Stimulated activated naive B cell treated with anti-CD40 and anti-IgM and Interleukin-4, amounts not matched to agents 10 μg/mL and 1 μg/mL and 100 μg/mL, for 72 hours (primary cell): ENCODE results near the gene KRT79.

ENCODE experiments used
- ATAC-seq, 2 donors: fragments of 150-1000 bp; cut with Tn5 transposase; replicated peaks; 2 replicates each; pipeline ENCODE4 v1.10.0; 2021; ENCODE audit warnings: moderate library complexity in 1 of 2
- DNase-seq: peaks from one replicate; pipeline ENCODE4 v3.0.0; 2021
- H3K27ac Mint-ChIP-seq: one replicate; pipeline ENCODE4 v1.8.0; 2022; ENCODE audit warnings: mild to moderate bottlenecking, mixed read lengths
- H3K27me3 Mint-ChIP-seq, 2 donors: one replicate each; pipeline ENCODE4 v1.8.0; 2022; ENCODE audit warnings: mixed read lengths in 2 of 2
- H3K36me3 Mint-ChIP-seq, 2 donors: one replicate each; pipeline ENCODE4 v1.8.0; 2022; ENCODE audit warnings: mixed read lengths in 2 of 2, mild to moderate bottlenecking in 1 of 2
- H3K4me1 Mint-ChIP-seq, 2 donors: one replicate each; pipeline ENCODE4 v1.8.0; 2022; ENCODE audit warnings: mixed read lengths in 2 of 2, mild to moderate bottlenecking in 1 of 2
- H3K4me3 Mint-ChIP-seq, 2 donors: one replicate each; pipeline ENCODE4 v1.8.0; 2022; ENCODE audit warnings: mild to moderate bottlenecking in 2 of 2, mixed read lengths in 2 of 2, moderate library complexity in 1 of 2
- H3K9me3 Mint-ChIP-seq, 2 donors: one replicate each; pipeline ENCODE4 v1.8.0; 2022; ENCODE audit warnings: mixed read lengths in 2 of 2, mild to moderate bottlenecking in 1 of 2

KRT79 gene

GRCh38 chr12:52834727-52835001 lies 553 bp upstream of the KRT79 start:
- ATAC-seq: no peak
- Mint-ChIP-seq H3K9me3 (no peaks in the 10 kb centered on the region), H3K4me1 (no peaks in the 10 kb centered on the region), H3K27me3 (peaks cover 39 to 46% of the 10 kb centered on the region in 2 donors), H3K36me3 (no peaks in the 10 kb centered on the region), H3K4me3 (no peak overlapping the region), H3K27ac (no peak overlapping the region)
- no peak for DNase-seq

GRCh38 chr12:52832985-52833905 lies 866 bp downstream of the KRT79 start:
- Mint-ChIP-seq H3K36me3 (no peaks in the 10 kb centered on the region), H3K9me3 (no peaks in the 10 kb centered on the region), H3K4me1 (no peaks in the 10 kb centered on the region), H3K27ac (no peak overlapping the region), H3K4me3 (no peak overlapping the region), H3K27me3 (peaks cover 30 to 32% of the 10 kb centered on the region in 2 donors)
- ATAC-seq (no peak), DNase-seq (no peak)

- Mint-ChIP-seq H3K27ac (no peak overlapping the region), H3K36me3 (no peaks in the 10 kb centered on the region), H3K9me3 (no peaks in the 10 kb centered on the region), H3K4me1 (no peaks in the 10 kb centered on the region), H3K27me3 (peaks cover 27 to 31% of the 10 kb centered on the region in 2 donors), H3K4me3 (no peak overlapping the region)
- no peak for ATAC-seq
- no peak for DNase-seq
These were observed 1.7 kb downstream of the KRT79 start for GRCh38 chr12:52832451-52832850.

GRCh38 chr12:52831251-52831650 lies 2.9 kb downstream of the KRT79 start:
- Mint-ChIP-seq H3K4me1 (no peaks in the 10 kb centered on the region), H3K27ac (no peak overlapping the region), H3K27me3 (peaks cover 24 to 30% of the 10 kb centered on the region in 2 donors), H3K4me3 (no peak overlapping the region), H3K9me3 (no peaks in the 10 kb centered on the region), H3K36me3 (no peaks in the 10 kb centered on the region)
- DNase-seq (no peak), ATAC-seq (no peak)

- no peaks in the 10 kb centered on the region for H3K36me3 Mint-ChIP-seq
- peaks cover 25 to 30% of the 10 kb centered on the region in 2 donors for H3K27me3 Mint-ChIP-seq
- ATAC-seq (no peak), DNase-seq (no peak)
- H3K4me3 Mint-ChIP-seq: no peak overlapping the region
- H3K9me3 Mint-ChIP-seq: no peaks in the 10 kb centered on the region
- H3K27ac Mint-ChIP-seq: no peak overlapping the region
- no peaks in the 10 kb centered on the region for H3K4me1 Mint-ChIP-seq
These were observed 3.9 kb downstream of the KRT79 start for GRCh38 chr12:52829986-52830770.

GRCh38 chr12:52828591-52829021 lies 5.5 kb downstream of the KRT79 start:
- Mint-ChIP-seq H3K9me3 (no peaks in the 10 kb centered on the region), H3K4me1 (no peaks in the 10 kb centered on the region), H3K27ac (no peak overlapping the region), H3K27me3 (peaks cover 29 to 35% of the 10 kb centered on the region in 2 donors), H3K36me3 (no peaks in the 10 kb centered on the region), H3K4me3 (no peak overlapping the region)
- DNase-seq (no peak), ATAC-seq (no peak)

- H3K27me3 Mint-ChIP-seq: peaks cover 31 to 40% of the 10 kb centered on the region in 2 donors
- H3K27ac Mint-ChIP-seq: no peak overlapping the region
- H3K9me3 Mint-ChIP-seq: no peaks in the 10 kb centered on the region
- no peak overlapping the region for H3K4me3 Mint-ChIP-seq
- H3K36me3 Mint-ChIP-seq: no peaks in the 10 kb centered on the region
- DNase-seq: no peak
- no peak for ATAC-seq
- H3K4me1 Mint-ChIP-seq: no peaks in the 10 kb centered on the region
These were observed 6.0 kb downstream of the KRT79 start for GRCh38 chr12:52828156-52828555.

- no peaks in the 10 kb centered on the region for H3K4me1 Mint-ChIP-seq
- H3K36me3 Mint-ChIP-seq: no peaks in the 10 kb centered on the region
- ATAC-seq (no peak), DNase-seq (no peak)
- H3K27ac Mint-ChIP-seq: no peak overlapping the region
- peaks cover 29 to 45% of the 10 kb centered on the region in 2 donors for H3K27me3 Mint-ChIP-seq
- H3K9me3 Mint-ChIP-seq: no peaks in the 10 kb centered on the region
- no peak overlapping the region for H3K4me3 Mint-ChIP-seq
These were observed 6.5 kb downstream of the KRT79 start for GRCh38 chr12:52827499-52828090.

GRCh38 chr12:52826611-52827498 lies 7.3 kb downstream of the KRT79 start:
- Mint-ChIP-seq H3K4me3 (no peak overlapping the region), H3K4me1 (no peaks in the 10 kb centered on the region), H3K36me3 (no peaks in the 10 kb centered on the region), H3K9me3 (no peaks in the 10 kb centered on the region), H3K27me3 (peaks cover 29 to 46% of the 10 kb centered on the region in 2 donors), H3K27ac (no peak overlapping the region)
- no peak for DNase-seq
- ATAC-seq: no peak

- H3K27ac Mint-ChIP-seq: no peak overlapping the region
- no peaks in the 10 kb centered on the region for H3K9me3 Mint-ChIP-seq
- no peak for DNase-seq
- H3K4me1 Mint-ChIP-seq: no peaks in the 10 kb centered on the region
- no peaks in the 10 kb centered on the region for H3K36me3 Mint-ChIP-seq
- H3K27me3 Mint-ChIP-seq: peaks cover 33 to 46% of the 10 kb centered on the region in 2 donors
- no peak for ATAC-seq
- no peak overlapping the region for H3K4me3 Mint-ChIP-seq
These were observed 8.2 kb downstream of the KRT79 start for GRCh38 chr12:52825961-52826360.

GRCh38 chr12:52824741-52825410 lies 9.2 kb downstream of the KRT79 start:
- no peak overlapping the region for H3K4me3 Mint-ChIP-seq
- H3K4me1 Mint-ChIP-seq: no peaks in the 10 kb centered on the region
- ATAC-seq (no peak), DNase-seq (no peak)
- H3K27me3 Mint-ChIP-seq: peaks cover 35 to 50% of the 10 kb centered on the region in 2 donors
- H3K36me3 Mint-ChIP-seq: no peaks in the 10 kb centered on the region
- H3K9me3 Mint-ChIP-seq: no peaks in the 10 kb centered on the region
- H3K27ac Mint-ChIP-seq: no peak overlapping the region

GRCh38 chr12:52823761-52824450 lies 10.2 kb downstream of the KRT79 start:
- Mint-ChIP-seq H3K4me3 (no peak overlapping the region), H3K9me3 (no peaks in the 10 kb centered on the region), H3K27me3 (peaks cover 34 to 44% of the 10 kb centered on the region in 2 donors), H3K4me1 (no peaks in the 10 kb centered on the region), H3K36me3 (no peaks in the 10 kb centered on the region), H3K27ac (no peak overlapping the region)
- DNase-seq (no peak), ATAC-seq (no peak)
